HEK293 (cell line): ENCODE measurements around the gene LSP1.

Source experiments
- CTCF ChIA-PET: fragments of 350-600 bp; formaldehyde crosslinking; extraction: SDS; loops from one replicate; lab custom pipeline; 2021; ENCODE audit warnings: antibody characterized with exemption; lab: Yijun Ruan, JAX
- POLR2A ChIA-PET: fragments of 300-600 bp; formaldehyde crosslinking; extraction: SDS; loops from one replicate; lab custom pipeline; 2020; ENCODE audit warnings: antibody characterized with exemption, inconsistent platforms; lab: Yijun Ruan, JAX
- H3K27ac ChIP-seq: fragments of 200-500 bp; sonication (Bioruptor generic); 2 replicates; pipeline ENCODE4 v1.5.1; 2014; ENCODE audit warnings: low read depth, low read length, control low read depth, inconsistent platforms; ENCODE audit errors: extremely low read depth
- H3K36me3 ChIP-seq, 2 experiments: fragments of 200-500 bp in 1 of 2; sonication (Bioruptor generic) in 1 of 2; 1 replicate in 1 of 2; 2 replicates in 1 of 2; pipeline ENCODE4 v1.5.1; 2014 to 2017; ENCODE audit warnings: inconsistent platforms in 2 of 2, low read length in 2 of 2; ENCODE audit not compliant: control insufficient read depth in 2 of 2, insufficient read depth in 1 of 2
- H3K4me1 ChIP-seq: fragments of 200-500 bp; sonication (Bioruptor generic); 2 replicates; pipeline ENCODE4 v1.5.1; 2014; ENCODE audit warnings: mild to moderate bottlenecking, low read length, inconsistent platforms; ENCODE audit not compliant: control insufficient read depth, insufficient read depth
- H3K4me3 ChIP-seq: 2 replicates; pipeline ENCODE4 v1.5.1; 2011; ENCODE audit warnings: low read depth, mild to moderate bottlenecking, control low read depth, low read length, moderate library complexity
- H3K9me3 ChIP-seq: fragments of 200-500 bp; sonication (Bioruptor generic); 2 replicates; pipeline ENCODE4 v1.5.1; 2014; ENCODE audit warnings: low read depth, low read length, inconsistent platforms; ENCODE audit not compliant: control insufficient read depth, insufficient read depth
- HOXD13 ChIP-seq: sonication (generic); formaldehyde crosslinking; IDR thresholded peaks from 2 replicates; pipeline ENCODE4 v1.8.0; 2022; ENCODE audit warnings: missing genetic modification reagents, borderline replicate concordance
- RBAK ChIP-seq: fragments of 450-650 bp; formaldehyde crosslinking; IDR thresholded peaks from 2 replicates; pipeline ENCODE4 v1.5.1; 2016; ENCODE audit warnings: missing biosample characterization, missing genetic modification characterization
- ZBTB7A ChIP-seq: fragments of 450-650 bp; formaldehyde crosslinking; IDR thresholded peaks from 2 replicates; pipeline ENCODE4 v1.5.1; 2016; ENCODE audit warnings: low read depth, missing biosample characterization, missing genetic modification characterization
- ZNF157 ChIP-seq: fragments of 450-650 bp; formaldehyde crosslinking; IDR thresholded peaks from 2 replicates; pipeline ENCODE4 v1.5.1; 2016; ENCODE audit warnings: missing biosample characterization, missing genetic modification characterization
- ZNF19 ChIP-seq: fragments of 450-650 bp; formaldehyde crosslinking; IDR thresholded peaks from 2 replicates; pipeline ENCODE4; 2016; ENCODE audit warnings: missing biosample characterization, missing genetic modification characterization, low read depth
- ZNF239 ChIP-seq: fragments of 450-650 bp; formaldehyde crosslinking; IDR thresholded peaks from 2 replicates; pipeline ENCODE4 v1.5.1; 2016; ENCODE audit warnings: missing biosample characterization, missing genetic modification characterization
- ZNF292 ChIP-seq: fragments of 450-650 bp; formaldehyde crosslinking; IDR thresholded peaks from 2 replicates; pipeline ENCODE4 v1.5.1; 2016; ENCODE audit warnings: low read depth, missing biosample characterization, missing genetic modification characterization, borderline replicate concordance
- ZNF416 ChIP-seq: fragments of 450-650 bp; formaldehyde crosslinking; IDR thresholded peaks from 2 replicates; pipeline ENCODE4 v1.5.1; 2016; ENCODE audit warnings: missing biosample characterization, missing genetic modification characterization
- ZNF501 ChIP-seq: fragments of 450-650 bp; formaldehyde crosslinking; IDR thresholded peaks from 2 replicates; pipeline ENCODE4 v1.5.1; 2016; ENCODE audit warnings: missing biosample characterization, missing genetic modification characterization
- ZNF544 ChIP-seq: fragments of 450-650 bp; formaldehyde crosslinking; IDR thresholded peaks from 2 replicates; pipeline ENCODE4 v1.5.0; 2017; ENCODE audit warnings: missing biosample characterization, missing genetic modification characterization
- ZNF560 ChIP-seq: fragments of 450-650 bp; formaldehyde crosslinking; IDR thresholded peaks from 2 replicates; pipeline ENCODE4 v1.5.1; 2017; ENCODE audit warnings: missing biosample characterization, missing genetic modification characterization, borderline replicate concordance
- ZNF701 ChIP-seq: fragments of 450-650 bp; formaldehyde crosslinking; IDR thresholded peaks from 2 replicates; pipeline ENCODE4 v1.5.1; 2016; ENCODE audit warnings: missing biosample characterization, missing genetic modification characterization
- TF ChIP-seq, protein P1 (sequence below): fragments of 450-650 bp; formaldehyde crosslinking; IDR thresholded peaks from 2 replicates; pipeline ENCODE4 v1.5.1; 2016; ENCODE audit warnings: missing biosample characterization, missing genetic modification characterization
- TF ChIP-seq, protein P2 (sequence below): fragments of 450-650 bp; formaldehyde crosslinking; IDR thresholded peaks from 2 replicates; pipeline ENCODE4 v1.5.1; 2016; ENCODE audit warnings: missing biosample characterization, missing genetic modification characterization, borderline replicate concordance
- TF ChIP-seq, protein P3 (sequence below): fragments of 450-650 bp; formaldehyde crosslinking; IDR thresholded peaks from 2 replicates; pipeline ENCODE4 v1.5.1; 2016; ENCODE audit warnings: missing biosample characterization, missing genetic modification characterization
- TF ChIP-seq, protein P4 (sequence below): fragments of 450-650 bp; formaldehyde crosslinking; IDR thresholded peaks from 2 replicates; pipeline ENCODE4; 2016; ENCODE audit warnings: missing biosample characterization, missing genetic modification characterization
- TF ChIP-seq, protein P5 (sequence below): fragments of 450-650 bp; formaldehyde crosslinking; IDR thresholded peaks from 2 replicates; pipeline ENCODE4 v1.5.1; 2016; ENCODE audit warnings: missing biosample characterization, missing genetic modification characterization, borderline replicate concordance
- TF ChIP-seq, protein P6 (sequence below): fragments of 450-650 bp; formaldehyde crosslinking; IDR thresholded peaks from 2 replicates; pipeline ENCODE4 v1.5.1; 2017; ENCODE audit warnings: missing biosample characterization, missing genetic modification characterization
- TF ChIP-seq, protein P7 (sequence below): fragments of 450-650 bp; formaldehyde crosslinking; IDR thresholded peaks from 2 replicates; pipeline ENCODE4 v1.5.1; 2017; ENCODE audit warnings: missing biosample characterization, missing genetic modification characterization

The LSP1 gene

DNA sequence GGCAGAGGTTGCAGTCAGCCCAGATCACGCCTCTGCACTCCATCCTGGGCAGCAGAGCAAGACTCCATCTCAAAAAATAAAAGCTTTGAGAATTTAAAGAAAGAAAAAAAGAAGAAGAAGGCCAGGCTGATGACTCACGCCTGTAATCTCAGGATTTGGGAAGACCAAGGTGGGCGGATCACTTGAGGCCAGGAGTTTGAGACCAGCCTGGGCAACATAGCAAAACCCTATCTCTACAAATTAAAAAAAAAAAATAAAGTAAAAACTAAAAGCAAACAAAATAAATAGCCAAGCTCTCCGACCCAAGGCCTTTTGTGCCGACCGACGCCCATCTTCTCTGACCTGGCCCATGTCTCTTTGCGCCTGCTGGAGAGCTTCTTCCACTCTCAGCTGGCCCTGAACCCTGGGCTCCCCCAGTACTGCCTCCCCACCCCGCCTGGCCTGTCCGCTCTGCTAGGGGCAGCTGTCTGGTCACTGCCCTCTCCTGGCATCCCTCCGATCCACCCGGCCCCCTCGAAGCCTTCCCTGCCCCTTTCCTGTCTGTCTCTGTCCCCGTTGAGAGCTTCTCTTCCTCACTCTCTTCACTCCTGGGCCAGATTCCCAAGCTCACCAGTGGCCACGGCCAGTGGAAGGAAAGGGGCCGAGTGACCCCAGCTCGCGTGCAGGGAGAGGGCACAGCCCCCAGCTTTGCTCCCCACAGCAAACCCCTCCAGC, 4.8 kb upstream of the LSP1 start:
- POLR2A ChIA-PET = no interaction called here
- no peak overlapping the region for H3K27ac ChIP-seq

More for the DNA sequence above, 4.8 kb upstream of the LSP1 start:
- CTCF ChIA-PET = interaction anchor here (0.6 to 5.9 kb wide), 13 partner anchors 15 to 308 kb away, joined by 3 to 35 read pairs (median 5); no protein-coding TSS in a partner anchor
- TF ChIP-seq HOXD13 (CRISPR knock-in tag) (no peak), ZNF416 (tag by site-specific recombination) (no peak), ZNF501 (tag by site-specific recombination) (no peak), ZNF292 (tag by site-specific recombination) (no peak), ZNF544 (tag by site-specific recombination) (no peak), RBAK (tag by site-specific recombination) (no peak), ZNF560 (no peak), ZNF239 (tag by site-specific recombination) (no peak), ZBTB7A (no peak), ZNF701 (tag by site-specific recombination) (no peak), ZNF157 (no peak), ZNF19 (no peak)
- TF ChIP-seq, protein P1, sequence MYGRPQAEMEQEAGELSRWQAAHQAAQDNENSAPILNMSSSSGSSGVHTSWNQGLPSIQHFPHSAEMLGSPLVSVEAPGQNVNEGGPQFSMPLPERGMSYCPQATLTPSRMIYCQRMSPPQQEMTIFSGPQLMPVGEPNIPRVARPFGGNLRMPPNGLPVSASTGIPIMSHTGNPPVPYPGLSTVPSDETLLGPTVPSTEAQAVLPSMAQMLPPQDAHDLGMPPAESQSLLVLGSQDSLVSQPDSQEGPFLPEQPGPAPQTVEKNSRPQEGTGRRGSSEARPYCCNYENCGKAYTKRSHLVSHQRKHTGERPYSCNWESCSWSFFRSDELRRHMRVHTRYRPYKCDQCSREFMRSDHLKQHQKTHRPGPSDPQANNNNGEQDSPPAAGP (tag by site-specific recombination) = no peak
- TF ChIP-seq, protein P2, sequence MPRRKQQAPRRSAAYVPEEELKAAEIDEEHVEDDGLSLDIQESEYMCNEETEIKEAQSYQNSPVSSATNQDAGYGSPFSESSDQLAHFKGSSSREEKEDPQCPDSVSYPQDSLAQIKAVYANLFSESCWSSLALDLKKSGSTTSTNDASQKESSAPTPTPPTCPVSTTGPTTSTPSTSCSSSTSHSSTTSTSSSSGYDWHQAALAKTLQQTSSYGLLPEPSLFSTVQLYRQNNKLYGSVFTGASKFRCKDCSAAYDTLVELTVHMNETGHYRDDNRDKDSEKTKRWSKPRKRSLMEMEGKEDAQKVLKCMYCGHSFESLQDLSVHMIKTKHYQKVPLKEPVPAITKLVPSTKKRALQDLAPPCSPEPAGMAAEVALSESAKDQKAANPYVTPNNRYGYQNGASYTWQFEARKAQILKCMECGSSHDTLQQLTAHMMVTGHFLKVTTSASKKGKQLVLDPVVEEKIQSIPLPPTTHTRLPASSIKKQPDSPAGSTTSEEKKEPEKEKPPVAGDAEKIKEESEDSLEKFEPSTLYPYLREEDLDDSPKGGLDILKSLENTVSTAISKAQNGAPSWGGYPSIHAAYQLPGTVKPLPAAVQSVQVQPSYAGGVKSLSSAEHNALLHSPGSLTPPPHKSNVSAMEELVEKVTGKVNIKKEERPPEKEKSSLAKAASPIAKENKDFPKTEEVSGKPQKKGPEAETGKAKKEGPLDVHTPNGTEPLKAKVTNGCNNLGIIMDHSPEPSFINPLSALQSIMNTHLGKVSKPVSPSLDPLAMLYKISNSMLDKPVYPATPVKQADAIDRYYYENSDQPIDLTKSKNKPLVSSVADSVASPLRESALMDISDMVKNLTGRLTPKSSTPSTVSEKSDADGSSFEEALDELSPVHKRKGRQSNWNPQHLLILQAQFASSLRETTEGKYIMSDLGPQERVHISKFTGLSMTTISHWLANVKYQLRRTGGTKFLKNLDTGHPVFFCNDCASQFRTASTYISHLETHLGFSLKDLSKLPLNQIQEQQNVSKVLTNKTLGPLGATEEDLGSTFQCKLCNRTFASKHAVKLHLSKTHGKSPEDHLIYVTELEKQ (tag by site-specific recombination) = no peak
- TF ChIP-seq, protein P3, sequence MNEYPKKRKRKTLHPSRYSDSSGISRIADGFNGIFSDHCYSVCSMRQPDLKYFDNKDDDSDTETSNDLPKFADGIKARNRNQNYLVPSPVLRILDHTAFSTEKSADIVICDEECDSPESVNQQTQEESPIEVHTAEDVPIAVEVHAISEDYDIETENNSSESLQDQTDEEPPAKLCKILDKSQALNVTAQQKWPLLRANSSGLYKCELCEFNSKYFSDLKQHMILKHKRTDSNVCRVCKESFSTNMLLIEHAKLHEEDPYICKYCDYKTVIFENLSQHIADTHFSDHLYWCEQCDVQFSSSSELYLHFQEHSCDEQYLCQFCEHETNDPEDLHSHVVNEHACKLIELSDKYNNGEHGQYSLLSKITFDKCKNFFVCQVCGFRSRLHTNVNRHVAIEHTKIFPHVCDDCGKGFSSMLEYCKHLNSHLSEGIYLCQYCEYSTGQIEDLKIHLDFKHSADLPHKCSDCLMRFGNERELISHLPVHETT (tag by site-specific recombination) = no peak
- TF ChIP-seq, protein P4, sequence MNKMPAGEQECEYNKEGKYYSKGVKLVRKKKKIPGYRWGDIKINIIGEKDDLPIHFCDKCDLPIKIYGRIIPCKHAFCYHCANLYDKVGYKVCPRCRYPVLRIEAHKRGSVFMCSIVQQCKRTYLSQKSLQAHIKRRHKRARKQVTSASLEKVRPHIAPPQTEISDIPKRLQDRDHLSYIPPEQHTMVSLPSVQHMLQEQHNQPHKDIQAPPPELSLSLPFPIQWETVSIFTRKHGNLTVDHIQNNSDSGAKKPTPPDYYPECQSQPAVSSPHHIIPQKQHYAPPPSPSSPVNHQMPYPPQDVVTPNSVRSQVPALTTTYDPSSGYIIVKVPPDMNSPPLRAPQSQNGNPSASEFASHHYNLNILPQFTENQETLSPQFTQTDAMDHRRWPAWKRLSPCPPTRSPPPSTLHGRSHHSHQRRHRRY = no peak
- TF ChIP-seq, protein P5, sequence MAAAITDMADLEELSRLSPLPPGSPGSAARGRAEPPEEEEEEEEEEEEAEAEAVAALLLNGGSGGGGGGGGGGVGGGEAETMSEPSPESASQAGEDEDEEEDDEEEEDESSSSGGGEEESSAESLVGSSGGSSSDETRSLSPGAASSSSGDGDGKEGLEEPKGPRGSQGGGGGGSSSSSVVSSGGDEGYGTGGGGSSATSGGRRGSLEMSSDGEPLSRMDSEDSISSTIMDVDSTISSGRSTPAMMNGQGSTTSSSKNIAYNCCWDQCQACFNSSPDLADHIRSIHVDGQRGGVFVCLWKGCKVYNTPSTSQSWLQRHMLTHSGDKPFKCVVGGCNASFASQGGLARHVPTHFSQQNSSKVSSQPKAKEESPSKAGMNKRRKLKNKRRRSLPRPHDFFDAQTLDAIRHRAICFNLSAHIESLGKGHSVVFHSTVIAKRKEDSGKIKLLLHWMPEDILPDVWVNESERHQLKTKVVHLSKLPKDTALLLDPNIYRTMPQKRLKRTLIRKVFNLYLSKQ (tag by site-specific recombination) = no peak
- TF ChIP-seq, protein P6, sequence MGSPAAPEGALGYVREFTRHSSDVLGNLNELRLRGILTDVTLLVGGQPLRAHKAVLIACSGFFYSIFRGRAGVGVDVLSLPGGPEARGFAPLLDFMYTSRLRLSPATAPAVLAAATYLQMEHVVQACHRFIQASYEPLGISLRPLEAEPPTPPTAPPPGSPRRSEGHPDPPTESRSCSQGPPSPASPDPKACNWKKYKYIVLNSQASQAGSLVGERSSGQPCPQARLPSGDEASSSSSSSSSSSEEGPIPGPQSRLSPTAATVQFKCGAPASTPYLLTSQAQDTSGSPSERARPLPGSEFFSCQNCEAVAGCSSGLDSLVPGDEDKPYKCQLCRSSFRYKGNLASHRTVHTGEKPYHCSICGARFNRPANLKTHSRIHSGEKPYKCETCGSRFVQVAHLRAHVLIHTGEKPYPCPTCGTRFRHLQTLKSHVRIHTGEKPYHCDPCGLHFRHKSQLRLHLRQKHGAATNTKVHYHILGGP (tag by site-specific recombination) = no peak
- TF ChIP-seq, protein P7, sequence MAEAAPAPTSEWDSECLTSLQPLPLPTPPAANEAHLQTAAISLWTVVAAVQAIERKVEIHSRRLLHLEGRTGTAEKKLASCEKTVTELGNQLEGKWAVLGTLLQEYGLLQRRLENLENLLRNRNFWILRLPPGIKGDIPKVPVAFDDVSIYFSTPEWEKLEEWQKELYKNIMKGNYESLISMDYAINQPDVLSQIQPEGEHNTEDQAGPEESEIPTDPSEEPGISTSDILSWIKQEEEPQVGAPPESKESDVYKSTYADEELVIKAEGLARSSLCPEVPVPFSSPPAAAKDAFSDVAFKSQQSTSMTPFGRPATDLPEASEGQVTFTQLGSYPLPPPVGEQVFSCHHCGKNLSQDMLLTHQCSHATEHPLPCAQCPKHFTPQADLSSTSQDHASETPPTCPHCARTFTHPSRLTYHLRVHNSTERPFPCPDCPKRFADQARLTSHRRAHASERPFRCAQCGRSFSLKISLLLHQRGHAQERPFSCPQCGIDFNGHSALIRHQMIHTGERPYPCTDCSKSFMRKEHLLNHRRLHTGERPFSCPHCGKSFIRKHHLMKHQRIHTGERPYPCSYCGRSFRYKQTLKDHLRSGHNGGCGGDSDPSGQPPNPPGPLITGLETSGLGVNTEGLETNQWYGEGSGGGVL (tag by site-specific recombination) = no peak
- TF ChIP-seq, all 188 proteins: peak for 0
- H3K9me3 ChIP-seq = no peaks in the 10 kb centered on the region
- no peak overlapping the region for H3K4me3 ChIP-seq
- H3K36me3 ChIP-seq = no peaks in the 10 kb centered on the region
- no peaks in the 10 kb centered on the region for H3K4me1 ChIP-seq
